CD4-positive, alpha-beta T cell (primary cell): ENCODE data around the gene LRRC49. TPM values are rescaled to one million over a fixed set of nuclear protein-coding genes. Genes with fewer than 3 reads are reported as not detected.

Source experiments
- ATAC-seq: fragments of 200-7000 bp; cut with Tn5 transposase; one replicate; pipeline ENCODE4 v1.10.0; 2022; ENCODE audit warnings: mild to moderate bottlenecking; ENCODE audit not compliant: poor library complexity
- CTCF ChIA-PET: fragments of 350-600 bp; sonication (Branson Sonifier 250); formaldehyde crosslinking; loops from one replicate; lab custom pipeline; 2021; ENCODE audit warnings: antibody characterized with exemption, inconsistent platforms; lab: Charles Lee
- POLR2A ChIA-PET: fragments of 350-600 bp; sonication (Branson Sonifier 250); formaldehyde crosslinking; loops from one replicate; lab custom pipeline; 2021; ENCODE audit warnings: antibody characterized with exemption, inconsistent platforms; lab: Charles Lee
- DNase-seq, 14 experiments: peaks; one replicate each; pipeline ENCODE4 v3.0.0-alpha.2; 2013 to 2020; ENCODE audit warnings: mixed read lengths in 2 of 14
- H3K27ac ChIP-seq, 2 donors: one replicate each; pipeline versions ENCODE4 v1.5.1 to v1.7.0; 2013; ENCODE audit warnings: low read length in 2 of 2, low read depth in 1 of 2, mild to moderate bottlenecking in 1 of 2
- H3K27me3 ChIP-seq, 2 experiments: 1 replicate in 1 of 2; 2 replicates in 1 of 2; pipeline versions ENCODE4 v1.6.1 to v1.7.0; 2013; ENCODE audit warnings: low read length in 2 of 2, control low read depth in 1 of 2, mild to moderate bottlenecking in 1 of 2, moderate library complexity in 1 of 2; ENCODE audit not compliant: insufficient read depth in 2 of 2, control insufficient read depth in 1 of 2
- H3K36me3 ChIP-seq: one replicate; pipeline ENCODE4 v1.6.1; 2013; ENCODE audit warnings: low read length, control low read depth; ENCODE audit not compliant: insufficient read depth
- H3K4me1 ChIP-seq: one replicate; pipeline ENCODE4 v1.6.1; 2013; ENCODE audit warnings: low read length, control low read depth; ENCODE audit not compliant: insufficient read depth
- H3K4me3 ChIP-seq: one replicate; pipeline ENCODE4 v1.5.1; 2013; ENCODE audit warnings: mild to moderate bottlenecking, low read length, moderate library complexity
- H3K9me3 ChIP-seq, 2 experiments: 1 replicate in 1 of 2; 2 replicates in 1 of 2; pipeline versions ENCODE4 v1.6.1 to v1.7.0; 2013; ENCODE audit warnings: low read length in 2 of 2, mild to moderate bottlenecking in 2 of 2, control low read depth in 1 of 2, moderate library complexity in 1 of 2; ENCODE audit not compliant: control insufficient read depth in 1 of 2, insufficient read depth in 1 of 2
- H3K27ac Mint-ChIP-seq: one replicate; pipeline ENCODE4 v1.8.0; 2020; ENCODE audit warnings: mixed read lengths
- H3K27me3 Mint-ChIP-seq: one replicate; pipeline ENCODE4 v1.8.0; 2021; ENCODE audit warnings: mixed read lengths
- H3K36me3 Mint-ChIP-seq: one replicate; pipeline ENCODE4 v1.8.0; 2021; ENCODE audit warnings: low read depth, mixed read lengths
- H3K4me1 Mint-ChIP-seq: one replicate; pipeline ENCODE4 v1.8.0; 2021; ENCODE audit warnings: low read depth, mixed read lengths
- H3K4me3 Mint-ChIP-seq: one replicate; pipeline ENCODE4 v1.8.0; 2020; ENCODE audit warnings: mild to moderate bottlenecking, mixed read lengths
- H3K9me3 Mint-ChIP-seq: one replicate; pipeline ENCODE4 v1.8.0; 2020; ENCODE audit warnings: mixed read lengths
- CTCF ChIP-seq: fragments of 200-600 bp; IDR thresholded peaks from one replicate; pipeline ENCODE4 v1.8.0; 2022; ENCODE audit warnings: antibody characterized with exemption, mild to moderate bottlenecking
- intact Hi-C, 2 experiments: fragments of 100-400 bp; cut with DNase I in 1 of 2; cut with micrococcal nuclease in 1 of 2; formaldehyde crosslinking; loops; one replicate each; pipeline versions ENCODE4 v1.15.1 to v1.9.0; 2023 to 2025; cut with DNase I, micrococcal nuclease
- total RNA-seq, 174 experiments: library from RNA in 2 of 174; stranded (reverse) in 2 of 174; gene quantifications; one replicate each; pipeline ENCODE4 v1.2.3 and lab custom pipeline; 2021 to 2026

Gene LRRC49
- total RNA-seq, 2 experiments from 2014 or later: 0.39 to 0.49 TPM

- no peaks in the 10 kb centered on the region for H3K36me3 ChIP-seq
- ATAC-seq (no peak), DNase-seq (no peak)
- ChIA-PET POLR2A (no interaction called here), CTCF (no interaction called here)
- Mint-ChIP-seq H3K27me3 (peaks cover 46% of the 10 kb centered on the region), H3K27ac (no peak overlapping the region), H3K4me1 (no peaks in the 10 kb centered on the region), H3K36me3 (no peaks in the 10 kb centered on the region), H3K4me3 (no peak overlapping the region), H3K9me3 (peaks cover 5% of the 10 kb centered on the region)
- no peak overlapping the region for H3K27ac ChIP-seq
- H3K4me3 ChIP-seq: no peak overlapping the region
- no peak for TF ChIP-seq CTCF
- intact Hi-C loops: no loop called here
- H3K4me1 ChIP-seq: no peaks in the 10 kb centered on the region
- no peaks in the 10 kb centered on the region for H3K27me3 ChIP-seq
- no peaks in the 10 kb centered on the region for H3K9me3 ChIP-seq
Measured at GRCh38 chr15:71078506-71079207, 186.0 kb downstream of the LRRC49 start.

- Histone ChIP-seq H3K27me3 (no peaks in the 10 kb centered on the region), H3K9me3 (no peaks in the 10 kb centered on the region), H3K36me3 (no peaks in the 10 kb centered on the region), H3K4me1 (no peaks in the 10 kb centered on the region), H3K27ac (no peak overlapping the region), H3K4me3 (no peak overlapping the region)
- ChIA-PET CTCF (interaction anchor here (0.9 kb wide), 1 partner anchor 18 kb away, joined by 4 read pairs; no protein-coding TSS in a partner anchor), POLR2A (no interaction called here)
- Mint-ChIP-seq H3K36me3 (no peaks in the 10 kb centered on the region), H3K9me3 (peaks cover 5% of the 10 kb centered on the region), H3K27me3 (peaks cover 51% of the 10 kb centered on the region), H3K4me1 (no peaks in the 10 kb centered on the region), H3K4me3 (no peak overlapping the region), H3K27ac (no peak overlapping the region)
- ATAC-seq: no peak
- no peak for DNase-seq
- intact Hi-C loops: no loop called here
- TF ChIP-seq CTCF: no peak
Measured at GRCh38 chr15:71079208-71080044, 186.8 kb downstream of the LRRC49 start.

GRCh38 chr15:71080166-71080565 lies 187.5 kb downstream of the LRRC49 start:
- TF ChIP-seq CTCF: no peak
- Mint-ChIP-seq H3K27ac (no peak overlapping the region), H3K36me3 (no peaks in the 10 kb centered on the region), H3K4me1 (no peaks in the 10 kb centered on the region), H3K27me3 (peaks cover 59% of the 10 kb centered on the region), H3K9me3 (peaks cover 5% of the 10 kb centered on the region), H3K4me3 (no peak overlapping the region)
- Histone ChIP-seq H3K4me3 (no peak overlapping the region), H3K9me3 (no peaks in the 10 kb centered on the region), H3K36me3 (no peaks in the 10 kb centered on the region), H3K27me3 (peaks cover 0 to 5% of the 10 kb centered on the region in 2 experiments), H3K4me1 (no peaks in the 10 kb centered on the region), H3K27ac (no peak overlapping the region)
- ATAC-seq (no peak), DNase-seq (no peak)
- intact Hi-C loops: no loop called here
- CTCF ChIA-PET: interaction anchor here (0.9 kb wide), 1 partner anchor 18 kb away, joined by 4 read pairs; no protein-coding TSS in a partner anchor
- POLR2A ChIA-PET: no interaction called here
